Naive B cell (primary cell): Measurements from ENCODE around the gene MRI1. TPM values are rescaled to one million over a fixed set of nuclear protein-coding genes. Genes with fewer than 3 reads are reported as not detected.
A peak's percentile ranks its signal among the peaks of the same experiment; 100 is the strongest.
"Not testable (repeated sequence)": the region's sequence is repeated elsewhere in the genome, so short reads cannot be mapped to it uniquely, and the experiment has no call there.

Experiments used
- ATAC-seq, 2 donors: fragments of 150-1000 bp; cut with Tn5 transposase; 2 replicates each; pipeline ENCODE4 v1.10.0; 2021; ENCODE audit warnings: low read depth in 2 of 2, mild to moderate bottlenecking in 2 of 2, moderate library complexity in 2 of 2
- DNase-seq: peaks from one replicate; pipeline ENCODE4 v3.0.0; 2022
- H3K27ac Mint-ChIP-seq, 6 donors: one replicate each; pipeline ENCODE4 v1.8.0; 2020 to 2022; ENCODE audit warnings: mild to moderate bottlenecking in 6 of 6, mixed read lengths in 6 of 6, moderate library complexity in 5 of 6, inconsistent platforms in 2 of 6
- H3K27me3 Mint-ChIP-seq, 3 donors: one replicate each; pipeline ENCODE4 v1.8.0; 2021 to 2022; ENCODE audit warnings: mixed read lengths in 3 of 3, mild to moderate bottlenecking in 1 of 3
- H3K36me3 Mint-ChIP-seq, 2 donors: one replicate each; pipeline ENCODE4 v1.8.0; 2020 to 2022; ENCODE audit warnings: mixed read lengths in 2 of 2, inconsistent platforms in 1 of 2, mild to moderate bottlenecking in 1 of 2
- H3K4me1 Mint-ChIP-seq, 3 donors: one replicate each; pipeline ENCODE4 v1.8.0; 2020 to 2022; ENCODE audit warnings: mixed read lengths in 3 of 3, inconsistent platforms in 1 of 3, mild to moderate bottlenecking in 1 of 3, moderate library complexity in 1 of 3
- H3K4me3 Mint-ChIP-seq, 8 donors: one replicate each; pipeline ENCODE4 v1.8.0; 2020 to 2022; ENCODE audit warnings: mild to moderate bottlenecking in 8 of 8, mixed read lengths in 8 of 8, moderate library complexity in 8 of 8, inconsistent platforms in 2 of 8
- H3K9me3 Mint-ChIP-seq, 7 donors: one replicate each; pipeline ENCODE4 v1.8.0; 2020 to 2022; ENCODE audit warnings: mixed read lengths in 7 of 7, mild to moderate bottlenecking in 5 of 7, inconsistent platforms in 2 of 7, moderate library complexity in 1 of 7
- polyA plus RNA-seq, 6 donors: library from polyadenylated mRNA; unstranded; fragments of 300-500 nt; fragmentation: Illumina TruSeq; gene quantifications; one replicate each; pipeline ENCODE4 v1.2.3, GENCODE V29; 2021; ENCODE audit warnings: low read depth in 6 of 6

The MRI1 gene
- polyA plus RNA-seq, 6 donors from 2014 or later = 4.7 to 18.3 (median 8.2) TPM

DNA sequence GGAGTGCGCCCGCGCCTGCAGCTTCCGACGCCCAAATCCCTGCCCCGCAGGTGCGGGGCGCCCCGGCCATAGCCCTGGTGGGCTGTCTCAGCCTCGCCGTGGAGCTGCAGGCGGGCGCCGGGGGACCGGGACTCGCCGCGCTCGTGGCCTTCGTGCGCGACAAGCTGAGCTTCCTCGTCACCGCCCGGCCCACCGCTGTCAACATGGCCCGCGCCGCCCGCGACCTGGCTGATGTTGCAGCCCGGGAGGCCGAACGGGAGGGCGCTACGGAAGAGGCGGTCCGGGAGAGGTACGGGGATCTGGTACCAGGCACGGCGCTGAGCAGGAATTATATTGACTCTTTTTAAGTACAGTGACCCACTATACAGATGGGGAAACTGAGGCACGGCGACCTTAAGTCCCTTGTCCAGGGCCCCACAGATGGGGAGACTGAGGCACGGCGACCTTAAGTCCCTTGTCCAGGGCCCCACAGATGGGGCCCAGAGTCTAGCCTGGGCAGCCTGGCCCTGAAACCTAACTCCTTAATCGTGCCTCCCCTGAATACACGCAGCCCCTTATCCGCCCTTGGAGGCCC lies 586 bp downstream of the MRI1 start:
- peak; percentile 75 to 79 for ATAC-seq
- no peaks in the 10 kb centered on the region for H3K27me3 Mint-ChIP-seq
- peak; percentile 34 for DNase-seq
- peaks cover 9 to 24% (median 16%) of the 10 kb centered on the region in 3 donors for H3K4me1 Mint-ChIP-seq
- H3K9me3 Mint-ChIP-seq = no peaks in the 10 kb centered on the region
- H3K36me3 Mint-ChIP-seq = no peaks in the 10 kb centered on the region
- H3K4me3 Mint-ChIP-seq = peak overlapping the region; percentile 79 to 91 (median 86)
- H3K27ac Mint-ChIP-seq = peak overlapping the region in 3 of 6 donors; percentile 26 to 95 (median 89)

DNA sequence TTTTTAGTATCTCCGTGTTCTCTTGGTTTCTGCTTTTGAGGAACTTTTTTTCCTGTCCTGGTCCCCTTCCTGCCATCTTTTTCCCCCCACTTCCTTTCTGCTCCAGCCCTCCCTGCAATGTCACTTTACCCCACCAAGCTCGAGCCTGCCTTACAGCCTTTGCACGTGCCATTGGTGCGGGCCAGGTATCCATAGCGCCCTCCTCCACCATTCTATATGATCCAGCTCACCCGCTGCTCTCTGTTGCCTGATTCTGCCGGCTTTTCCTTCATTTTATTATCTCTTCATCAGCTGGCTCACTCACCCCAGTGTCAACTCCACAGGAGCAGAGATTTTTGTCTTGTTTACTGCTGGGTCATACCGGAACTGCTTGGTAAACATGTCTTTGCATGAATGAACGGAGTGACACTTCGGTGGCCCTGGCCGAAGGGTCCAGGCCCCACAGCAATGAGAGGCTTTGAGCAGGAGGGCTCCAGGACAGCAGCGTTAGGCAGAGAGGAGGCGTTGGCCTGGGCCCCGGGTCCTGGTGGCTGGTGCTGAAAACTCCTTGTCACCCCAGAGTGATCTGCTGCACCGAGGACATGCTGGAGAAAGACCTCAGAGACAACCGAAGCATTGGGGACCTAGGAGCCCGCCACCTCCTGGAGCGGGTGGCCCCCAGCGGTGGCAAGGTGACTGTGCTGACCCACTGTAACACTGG lies 1.2 kb downstream of the MRI1 start:
- no peaks in the 10 kb centered on the region for H3K27me3 Mint-ChIP-seq
- peaks cover 9 to 24% (median 16%) of the 10 kb centered on the region in 3 donors for H3K4me1 Mint-ChIP-seq
- H3K9me3 Mint-ChIP-seq = no peaks in the 10 kb centered on the region
- H3K36me3 Mint-ChIP-seq = no peaks in the 10 kb centered on the region
- peak overlapping the region in 4 of 6 donors; percentile 26 to 95 (median 70) for H3K27ac Mint-ChIP-seq
- peak overlapping the region; percentile 79 to 91 (median 86) for H3K4me3 Mint-ChIP-seq
- no peak for ATAC-seq
- no peak for DNase-seq

DNA sequence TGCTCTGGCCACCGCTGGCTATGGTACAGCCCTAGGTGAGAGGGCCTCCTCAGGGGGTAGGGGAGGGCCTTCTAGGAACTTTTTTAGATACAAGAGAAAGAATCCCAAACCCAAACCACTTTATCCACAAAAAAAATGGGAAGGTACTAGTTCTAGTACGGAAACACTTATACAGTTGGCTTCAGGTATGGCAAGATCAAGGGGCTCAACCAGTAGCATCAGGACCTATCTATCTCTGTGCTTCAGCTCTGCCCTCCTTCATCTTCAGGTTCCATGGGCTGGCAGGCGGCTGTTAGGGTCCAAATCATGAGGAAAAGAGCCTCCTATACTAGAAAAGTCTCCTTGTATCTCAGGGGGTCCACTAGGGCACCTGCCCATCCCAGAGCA lies 1.8 kb downstream of the MRI1 start:
- DNase-seq (no peak), ATAC-seq (no peak)
- Mint-ChIP-seq H3K27ac (peak overlapping the region in 4 of 6 donors; percentile 20 to 89 (median 36)), H3K9me3 (no peaks in the 10 kb centered on the region), H3K4me3 (peak overlapping the region in 7 of 8 donors; percentile 12 to 91 (median 85)), H3K36me3 (no peaks in the 10 kb centered on the region), H3K4me1 (peaks cover 9 to 24% (median 16%) of the 10 kb centered on the region in 3 donors), H3K27me3 (no peaks in the 10 kb centered on the region)

DNA sequence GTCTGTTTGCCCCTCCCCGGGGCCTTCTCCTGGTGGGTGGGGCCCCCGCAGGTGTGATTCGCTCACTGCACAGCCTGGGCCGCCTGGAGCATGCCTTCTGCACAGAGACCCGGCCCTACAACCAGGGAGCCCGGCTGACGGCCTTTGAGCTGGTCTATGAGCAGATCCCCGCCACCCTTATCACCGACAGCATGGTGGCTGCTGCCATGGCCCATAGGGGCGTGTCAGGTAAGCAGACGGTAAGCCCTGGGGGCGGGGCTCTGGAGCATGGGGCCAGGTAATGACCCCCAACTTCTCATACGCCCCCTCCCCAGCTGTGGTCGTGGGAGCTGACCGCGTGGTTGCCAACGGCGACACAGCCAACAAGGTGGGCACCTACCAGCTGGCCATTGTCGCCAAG lies 4.2 kb downstream of the MRI1 start:
- Mint-ChIP-seq H3K4me3 (peak overlapping the region in 1 of 8 donors; percentile 77), H3K36me3 (no peaks in the 10 kb centered on the region), H3K27me3 (no peaks in the 10 kb centered on the region), H3K27ac (no peak overlapping the region), H3K9me3 (no peaks in the 10 kb centered on the region), H3K4me1 (peaks cover 9 to 18% (median 12%) of the 10 kb centered on the region in 3 donors)
- ATAC-seq (no peak), DNase-seq (no peak)

DNA sequence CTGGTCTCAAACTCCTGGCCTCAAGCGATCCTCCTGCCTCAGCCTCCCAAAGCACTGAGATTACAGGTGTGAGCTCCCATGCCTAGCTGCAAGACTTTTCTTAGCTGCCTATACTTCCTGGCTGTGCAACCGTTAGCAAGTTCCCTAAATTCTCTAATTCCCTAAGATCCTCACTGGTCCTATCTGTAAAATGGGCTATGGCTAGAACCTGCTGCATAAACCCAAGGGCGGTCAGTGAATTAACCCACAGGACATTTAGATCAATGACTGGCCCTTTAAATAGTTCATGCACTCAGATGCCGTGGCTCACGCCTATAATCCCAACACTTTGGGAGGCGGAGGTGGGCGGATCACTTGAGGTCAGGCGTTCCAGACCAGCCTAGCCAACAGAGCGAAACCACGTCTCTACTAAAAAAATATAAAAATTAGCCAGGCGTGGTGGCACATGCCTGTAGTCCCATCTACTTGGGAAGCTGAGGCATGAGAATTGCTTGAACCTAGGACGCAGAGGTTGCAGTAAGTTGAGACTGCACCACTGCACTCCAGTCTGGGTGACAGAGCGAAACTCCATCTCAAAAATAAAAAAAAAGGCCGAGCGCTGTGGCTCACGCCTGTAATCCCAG lies 5.8 kb downstream of the MRI1 start:
- no peak overlapping the region for H3K4me3 Mint-ChIP-seq
- no peaks in the 10 kb centered on the region for H3K36me3 Mint-ChIP-seq
- no peak for DNase-seq
- no peaks in the 10 kb centered on the region for H3K9me3 Mint-ChIP-seq
- peaks cover 18 to 24% (median 20%) of the 10 kb centered on the region in 3 donors for H3K4me1 Mint-ChIP-seq
- H3K27me3 Mint-ChIP-seq = no peaks in the 10 kb centered on the region
- ATAC-seq = no peak
- no peak overlapping the region for H3K27ac Mint-ChIP-seq

DNA sequence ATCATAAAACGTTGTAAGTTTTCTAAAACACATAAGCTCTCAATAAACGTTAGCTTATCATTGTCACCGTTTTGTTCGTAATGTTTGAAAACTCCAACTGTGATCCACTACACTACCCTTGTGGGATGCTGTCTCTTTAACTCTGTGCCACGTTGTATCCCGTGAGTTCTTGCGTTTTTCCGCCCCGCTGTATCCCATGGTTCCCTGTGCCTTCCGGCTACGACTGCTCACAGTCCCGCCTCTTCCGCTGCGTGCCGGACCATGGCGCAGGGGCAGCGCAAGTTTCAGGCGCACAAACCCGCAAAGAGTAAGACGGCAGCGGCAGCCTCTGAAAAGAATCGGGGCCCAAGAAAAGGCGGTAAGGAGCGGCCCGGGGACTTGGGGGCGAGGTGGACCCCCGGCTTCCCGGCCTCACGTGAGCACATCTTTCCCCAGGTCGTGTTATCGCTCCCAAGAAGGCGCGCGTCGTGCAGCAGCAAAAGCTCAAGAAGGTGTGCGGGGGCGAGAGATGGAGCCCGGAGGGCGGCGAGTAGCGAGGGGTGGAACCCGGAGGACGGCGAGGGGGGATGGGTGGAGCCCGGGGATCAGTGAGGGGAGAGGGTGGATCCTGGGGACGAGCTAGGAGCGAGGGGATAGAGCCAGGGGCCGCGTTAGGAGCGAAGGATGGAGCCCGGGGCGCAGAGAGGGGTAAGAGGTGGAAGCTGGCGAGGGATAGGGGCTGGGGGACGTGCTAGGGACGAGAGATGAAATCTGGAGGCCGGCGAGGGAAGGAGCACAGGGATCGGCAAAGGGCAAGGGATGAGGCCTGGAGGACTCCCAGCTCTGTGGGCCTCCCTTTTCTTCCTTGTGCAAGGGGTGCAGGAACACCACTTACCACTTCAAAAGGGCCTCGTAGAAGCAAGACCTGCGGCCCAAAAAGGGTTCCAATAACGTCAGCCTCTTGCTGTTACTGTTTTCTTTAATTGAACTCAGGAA lies 10.2 kb downstream of the MRI1 start, which contains the start of gene C19orf53:
C19orf53 (plus strand) TSS at position 240 of the 975 bp plus-strand sequence; CDS start at position 262, 22 bp downstream.
- peak; percentile 84 for DNase-seq
- Mint-ChIP-seq H3K36me3 (peaks cover 0 to 7% of the 10 kb centered on the region in 2 donors), H3K4me1 (peaks cover 26 to 34% (median 30%) of the 10 kb centered on the region in 3 donors), H3K27ac (peak within 1 kb of the TSS; percentile 92 to 99 (median 98)), H3K27me3 (no peaks in the 10 kb centered on the region), H3K4me3 (peak within 1 kb of the TSS; percentile 88 to 100 (median 99)), H3K9me3 (no peaks in the 10 kb centered on the region)
- ATAC-seq = peak; percentile 99 to 100

DNA sequence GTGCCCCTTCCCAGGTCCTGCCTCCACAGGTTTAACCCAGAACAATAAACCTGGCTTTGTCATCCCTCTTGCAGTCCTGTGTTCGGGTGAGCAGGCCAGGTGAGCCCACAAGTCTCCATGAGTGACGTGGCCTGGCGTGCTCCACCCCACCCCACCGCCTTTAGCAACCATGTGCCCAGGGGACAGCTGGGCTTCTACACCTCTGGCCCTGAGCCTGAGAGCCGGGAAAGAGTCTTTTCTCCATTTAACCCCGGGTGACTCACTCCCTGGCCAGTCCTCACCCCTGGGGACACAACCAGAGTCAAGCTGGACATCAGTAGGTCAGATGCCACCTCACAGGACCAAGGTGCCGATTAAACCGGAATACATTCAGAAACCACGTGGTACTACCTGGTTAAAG lies 14.1 kb downstream of the MRI1 start:
- H3K9me3 Mint-ChIP-seq = no peaks in the 10 kb centered on the region
- ATAC-seq (no peak), DNase-seq (no peak)
- peaks cover 0 to 7% of the 10 kb centered on the region in 2 donors for H3K36me3 Mint-ChIP-seq
- peak overlapping the region in 1 of 8 donors; percentile 22 for H3K4me3 Mint-ChIP-seq
- H3K27me3 Mint-ChIP-seq = no peaks in the 10 kb centered on the region
- peak overlapping the region in 1 of 6 donors; percentile 56 for H3K27ac Mint-ChIP-seq
- peaks cover 26 to 34% (median 30%) of the 10 kb centered on the region in 3 donors for H3K4me1 Mint-ChIP-seq

DNA sequence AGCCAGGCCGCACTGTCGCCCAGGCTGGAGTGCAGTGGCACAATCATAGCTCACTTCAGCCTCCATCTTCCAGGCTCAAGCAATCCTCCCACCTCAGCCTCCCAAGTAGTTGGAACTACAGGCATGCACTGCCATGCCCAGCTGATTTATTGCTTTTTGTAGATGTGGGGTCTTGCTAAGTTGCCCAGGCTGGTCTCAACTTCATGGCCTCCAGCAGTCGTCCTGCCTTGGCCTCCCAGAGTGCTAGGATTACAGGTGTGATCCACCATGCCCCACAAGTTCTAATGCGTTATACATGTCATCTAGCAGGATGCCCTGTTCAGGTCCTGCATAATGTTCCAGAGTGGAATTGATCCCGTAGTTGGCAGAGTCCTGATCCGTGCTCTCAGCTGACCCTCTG lies 14.5 kb downstream of the MRI1 start:
- Mint-ChIP-seq H3K4me3 (no peak overlapping the region), H3K9me3 (no peaks in the 10 kb centered on the region), H3K36me3 (peaks cover 0 to 7% of the 10 kb centered on the region in 2 donors), H3K27ac (peak overlapping the region in 1 of 6 donors; percentile 77), H3K27me3 (no peaks in the 10 kb centered on the region), H3K4me1 (peaks cover 26 to 34% (median 30%) of the 10 kb centered on the region in 3 donors)
- ATAC-seq (no peak), DNase-seq (no peak)

DNA sequence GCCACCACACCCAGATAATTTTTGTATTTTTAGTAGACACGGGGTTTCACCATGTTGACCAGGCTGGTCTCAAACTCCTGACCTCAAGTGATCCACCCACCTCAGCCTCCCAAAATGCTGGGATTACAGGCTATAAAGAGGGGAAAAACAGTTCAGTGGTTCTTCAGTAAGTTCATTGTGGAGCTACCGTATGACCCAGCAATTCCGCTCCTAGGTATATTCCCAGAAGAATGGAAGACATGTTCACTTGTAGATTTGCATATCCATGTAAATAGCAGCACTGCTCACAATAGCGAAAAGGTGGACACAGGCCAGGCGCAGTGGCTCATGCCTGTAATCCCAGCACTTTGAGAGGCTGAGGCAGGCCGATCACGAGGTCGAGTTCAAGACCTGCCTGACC lies 15.5 kb downstream of the MRI1 start:
- ATAC-seq, H3K36me3 Mint-ChIP-seq, H3K4me3 Mint-ChIP-seq, H3K27me3 Mint-ChIP-seq, H3K9me3 Mint-ChIP-seq, H3K27ac Mint-ChIP-seq, DNase-seq: not testable (repeated sequence)
- peaks cover 18 to 27% (median 24%) of the 10 kb centered on the region in 3 donors for H3K4me1 Mint-ChIP-seq

DNA sequence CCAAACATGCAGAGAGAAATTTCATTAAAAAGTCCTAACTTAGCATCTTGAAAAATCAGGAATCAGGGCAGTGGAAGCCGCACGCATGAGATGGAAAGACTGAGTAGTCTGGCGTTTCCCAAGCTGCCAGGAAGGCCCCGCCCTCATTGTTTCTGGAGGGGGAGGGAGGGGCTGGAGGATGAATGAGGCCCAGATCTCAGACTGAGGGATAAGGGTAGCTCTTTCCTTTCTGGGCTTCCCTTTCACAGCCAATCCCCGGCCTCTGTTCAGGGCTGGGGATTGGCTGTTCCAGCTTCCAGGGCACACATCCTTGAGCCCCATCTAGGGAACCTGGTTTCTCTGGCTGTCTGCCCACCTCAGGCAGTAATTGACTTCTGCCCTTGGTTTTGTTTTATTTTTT lies 17.2 kb downstream of the MRI1 start:
- Mint-ChIP-seq H3K4me3 (no peak overlapping the region), H3K4me1 (peaks cover 8 to 16% (median 13%) of the 10 kb centered on the region in 3 donors), H3K27me3 (no peaks in the 10 kb centered on the region), H3K27ac (no peak overlapping the region), H3K36me3 (peaks cover 0 to 4% of the 10 kb centered on the region in 2 donors), H3K9me3 (no peaks in the 10 kb centered on the region)
- ATAC-seq (no peak), DNase-seq (no peak)

DNA sequence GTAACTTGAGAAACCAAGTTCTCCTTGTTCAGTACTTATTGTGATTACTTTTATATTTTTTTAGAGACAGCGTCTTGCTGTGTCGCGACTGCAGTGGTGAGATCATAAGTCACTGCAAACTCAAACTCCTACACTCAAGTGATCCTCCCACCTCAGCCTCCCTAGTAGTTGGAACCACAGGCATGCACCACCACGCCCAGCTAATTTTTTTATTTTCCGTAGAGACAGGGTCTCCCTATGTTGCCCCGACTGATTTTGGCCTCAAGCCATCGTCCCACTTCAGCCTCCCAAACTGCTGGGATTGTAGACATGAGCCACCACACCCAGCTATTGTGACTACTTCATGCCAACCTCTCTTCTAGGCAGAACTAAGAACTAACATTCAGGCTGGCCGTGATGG lies 18.2 kb downstream of the MRI1 start:
- Mint-ChIP-seq H3K36me3 (no peaks in the 10 kb centered on the region), H3K4me3 (peak overlapping the region in 1 of 8 donors; percentile 37), H3K27ac (peak overlapping the region in 2 of 6 donors; percentile 49 to 76), H3K27me3 (no peaks in the 10 kb centered on the region), H3K4me1 (peaks cover 7 to 16% (median 12%) of the 10 kb centered on the region in 3 donors), H3K9me3 (no peaks in the 10 kb centered on the region)
- DNase-seq = no peak
- ATAC-seq = no peak

DNA sequence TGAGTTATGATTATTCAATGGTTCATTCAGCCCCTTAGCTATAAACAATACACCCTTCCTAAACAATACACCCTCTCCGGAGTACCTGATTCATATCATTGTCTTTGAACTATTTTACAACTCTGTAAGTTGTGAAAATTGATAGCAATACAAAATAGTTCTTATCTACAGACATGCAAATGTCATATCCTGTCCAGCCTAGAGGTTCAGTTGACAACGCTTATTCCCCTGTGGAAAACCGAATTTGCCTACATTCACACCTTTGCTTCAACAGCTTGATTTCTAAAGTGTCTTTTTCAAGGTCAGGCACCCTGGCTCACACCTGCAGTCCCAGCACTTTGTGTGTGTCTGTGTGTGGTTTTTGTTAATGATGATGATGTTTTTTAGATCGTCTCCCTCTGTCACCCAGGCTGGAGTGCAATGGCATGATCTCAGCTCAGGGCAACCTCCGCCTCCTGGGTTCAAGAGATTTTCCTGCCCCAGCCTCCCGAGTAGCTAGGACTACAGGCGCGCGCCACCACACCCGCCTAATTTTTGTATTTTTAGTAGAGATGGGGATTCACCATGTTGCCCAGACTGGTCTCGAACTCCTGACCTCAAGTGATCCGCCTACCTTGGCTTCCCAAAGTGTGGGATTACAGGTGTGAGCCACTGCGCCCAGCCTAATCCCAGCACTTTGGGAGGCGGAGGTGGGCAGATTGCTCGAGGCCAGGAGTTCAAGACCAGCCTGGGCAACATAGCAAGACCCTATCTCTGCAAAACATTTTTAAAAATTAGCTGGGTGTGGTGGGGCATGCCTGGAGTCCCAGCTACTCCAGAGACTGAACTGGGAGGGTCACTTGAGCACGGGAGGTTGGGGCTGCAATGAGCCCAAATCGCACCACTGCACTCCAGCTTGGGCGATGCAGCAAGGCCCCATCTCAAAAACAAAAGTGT lies 19.5 kb downstream of the MRI1 start:
- DNase-seq = no peak
- peak overlapping the region in 1 of 8 donors; percentile 52 for H3K4me3 Mint-ChIP-seq
- peak in 1 of 2 donors; percentile 45 for ATAC-seq
- H3K4me1 Mint-ChIP-seq = peaks cover 13 to 25% (median 25%) of the 10 kb centered on the region in 3 donors
- H3K27me3 Mint-ChIP-seq = no peaks in the 10 kb centered on the region
- H3K9me3 Mint-ChIP-seq = no peaks in the 10 kb centered on the region
- H3K27ac Mint-ChIP-seq = peak overlapping the region in 2 of 6 donors; percentile 33 to 58
- no peaks in the 10 kb centered on the region for H3K36me3 Mint-ChIP-seq
